Type B pancreatic cell (in vitro differentiated cells): ENCODE data around the gene CORO7. TPM values are rescaled to one million over a fixed set of nuclear protein-coding genes. Genes with fewer than 3 reads are reported as not detected.
A peak's percentile ranks its signal among the peaks of the same experiment; 100 is the strongest.

Source experiments
- DNase-seq: peaks from one replicate; pipeline ENCODE4 v3.0.0; 2021; ENCODE audit warnings: mixed read lengths; ENCODE audit not compliant: unreplicated experiment; ENCODE audit errors: extremely low spot score
- H3K27ac Mint-ChIP-seq: 2 replicates; pipeline ENCODE4 v1.8.0; 2021; ENCODE audit warnings: mild to moderate bottlenecking, mixed read lengths
- H3K27me3 Mint-ChIP-seq: 2 replicates; pipeline ENCODE4 v1.8.0; 2021; ENCODE audit warnings: mixed read lengths
- H3K36me3 Mint-ChIP-seq: 2 replicates; pipeline ENCODE4 v1.8.0; 2021; ENCODE audit warnings: mixed read lengths
- H3K4me1 Mint-ChIP-seq: one replicate; pipeline ENCODE4 v1.8.0; 2021; ENCODE audit warnings: mixed read lengths; ENCODE audit not compliant: unreplicated experiment
- H3K4me3 Mint-ChIP-seq: 2 replicates; pipeline ENCODE4 v1.8.0; 2021; ENCODE audit warnings: mild to moderate bottlenecking, mixed read lengths
- H3K9me3 Mint-ChIP-seq: 2 replicates; pipeline ENCODE4 v1.8.0; 2021; ENCODE audit warnings: mixed read lengths
- total RNA-seq: library from RNA; stranded (reverse); gene quantifications from 2 replicates; pipeline ENCODE4 v1.2.1, GENCODE V29; 2021; ENCODE audit warnings: low replicate concordance
- TF ChIP-seq, protein P1 (sequence below): fragments of 200-600 bp; sonication (generic); conservative IDR thresholded peaks from 2 replicates; pipeline ENCODE4 v1.5.0; 2021; ENCODE audit warnings: antibody characterized with exemption, mild to moderate bottlenecking

Gene CORO7
- total RNA-seq, 1 donor from 2014 or later = 32.3 TPM

- no peak for DNase-seq
- Mint-ChIP-seq H3K4me3 (no peak overlapping the region), H3K27me3 (no peaks in the 10 kb centered on the region), H3K36me3 (peaks cover 15% of the 10 kb centered on the region), H3K27ac (no peak overlapping the region), H3K9me3 (no peaks in the 10 kb centered on the region), H3K4me1 (no peaks in the 10 kb centered on the region)
- TF ChIP-seq, protein P1, sequence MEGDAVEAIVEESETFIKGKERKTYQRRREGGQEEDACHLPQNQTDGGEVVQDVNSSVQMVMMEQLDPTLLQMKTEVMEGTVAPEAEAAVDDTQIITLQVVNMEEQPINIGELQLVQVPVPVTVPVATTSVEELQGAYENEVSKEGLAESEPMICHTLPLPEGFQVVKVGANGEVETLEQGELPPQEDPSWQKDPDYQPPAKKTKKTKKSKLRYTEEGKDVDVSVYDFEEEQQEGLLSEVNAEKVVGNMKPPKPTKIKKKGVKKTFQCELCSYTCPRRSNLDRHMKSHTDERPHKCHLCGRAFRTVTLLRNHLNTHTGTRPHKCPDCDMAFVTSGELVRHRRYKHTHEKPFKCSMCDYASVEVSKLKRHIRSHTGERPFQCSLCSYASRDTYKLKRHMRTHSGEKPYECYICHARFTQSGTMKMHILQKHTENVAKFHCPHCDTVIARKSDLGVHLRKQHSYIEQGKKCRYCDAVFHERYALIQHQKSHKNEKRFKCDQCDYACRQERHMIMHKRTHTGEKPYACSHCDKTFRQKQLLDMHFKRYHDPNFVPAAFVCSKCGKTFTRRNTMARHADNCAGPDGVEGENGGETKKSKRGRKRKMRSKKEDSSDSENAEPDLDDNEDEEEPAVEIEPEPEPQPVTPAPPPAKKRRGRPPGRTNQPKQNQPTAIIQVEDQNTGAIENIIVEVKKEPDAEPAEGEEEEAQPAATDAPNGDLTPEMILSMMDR = no peak
Observed at GRCh38 chr16:4443271-4443670, 26.9 kb upstream of the CORO7 start.

GRCh38 chr16:4442371-4442770 lies 26.0 kb upstream of the CORO7 start:
- Mint-ChIP-seq H3K9me3 (no peaks in the 10 kb centered on the region), H3K4me1 (no peaks in the 10 kb centered on the region), H3K27me3 (no peaks in the 10 kb centered on the region), H3K4me3 (no peak overlapping the region), H3K27ac (no peak overlapping the region), H3K36me3 (peaks cover 15% of the 10 kb centered on the region)
- DNase-seq = no peak
- TF ChIP-seq, protein P1 = no peak

GRCh38 chr16:4437366-4437765 lies 21.0 kb upstream of the CORO7 start:
- TF ChIP-seq, protein P1 = no peak
- Mint-ChIP-seq H3K27ac (no peak overlapping the region), H3K4me1 (no peaks in the 10 kb centered on the region), H3K27me3 (no peaks in the 10 kb centered on the region), H3K9me3 (no peaks in the 10 kb centered on the region), H3K4me3 (no peak overlapping the region), H3K36me3 (peaks cover 7% of the 10 kb centered on the region)
- DNase-seq = no peak

- H3K9me3 Mint-ChIP-seq = no peaks in the 10 kb centered on the region
- TF ChIP-seq, protein P1 = no peak
- no peak for DNase-seq
- no peaks in the 10 kb centered on the region for H3K27me3 Mint-ChIP-seq
- H3K36me3 Mint-ChIP-seq = peaks cover 6% of the 10 kb centered on the region
- H3K4me1 Mint-ChIP-seq = no peaks in the 10 kb centered on the region
- no peak overlapping the region for H3K27ac Mint-ChIP-seq
- no peak overlapping the region for H3K4me3 Mint-ChIP-seq
Observed at GRCh38 chr16:4435337-4436067, 19.1 kb upstream of the CORO7 start.

GRCh38 chr16:4433914-4434787 lies 17.8 kb upstream of the CORO7 start:
- no peaks in the 10 kb centered on the region for H3K4me1 Mint-ChIP-seq
- H3K27ac Mint-ChIP-seq = peak overlapping the region; percentile 16
- no peak overlapping the region for H3K4me3 Mint-ChIP-seq
- H3K36me3 Mint-ChIP-seq = peaks cover 6% of the 10 kb centered on the region
- no peaks in the 10 kb centered on the region for H3K27me3 Mint-ChIP-seq
- H3K9me3 Mint-ChIP-seq = no peaks in the 10 kb centered on the region
- TF ChIP-seq, protein P1 = no peak
- no peak for DNase-seq
